Keratinocyte (primary cell): ENCODE results near the gene CLEC3B. TPM values are rescaled to one million over a fixed set of nuclear protein-coding genes. Genes with fewer than 3 reads are reported as not detected.

Experiments
- DNase-seq: peaks from one replicate; pipeline ENCODE4 v3.0.0-alpha.2; 2011; ENCODE audit warnings: low read depth, missing footprints, low spot score
- FAIRE-seq: peaks from 2 replicates; lab custom pipeline; 2011; peaks lifted over from hg19 to GRCh38; lab: Jason Lieb, UNC
- H2AFZ ChIP-seq: 2 replicates; pipeline ENCODE4 v1.6.0; 2012; ENCODE audit warnings: low read length, control low read depth, inconsistent platforms; ENCODE audit not compliant: control insufficient read depth
- H3K27ac ChIP-seq: 2 replicates; pipeline ENCODE4 v1.5.1; 2011; ENCODE audit warnings: low read length; ENCODE audit not compliant: control insufficient read depth, insufficient read depth
- H3K27me3 ChIP-seq: 3 replicates; pipeline ENCODE4 v1.6.0; 2011; ENCODE audit warnings: low read length; ENCODE audit not compliant: control insufficient read depth, insufficient read depth; ENCODE audit errors: extremely low read depth
- H3K36me3 ChIP-seq, 2 experiments: 2 replicates in 1 of 2; 3 replicates in 1 of 2; pipeline ENCODE4 v1.5.1; 2011; ENCODE audit warnings: low read length in 2 of 2, mild to moderate bottlenecking in 1 of 2; ENCODE audit not compliant: control insufficient read depth in 2 of 2, insufficient read depth in 2 of 2; ENCODE audit errors: extremely low read depth in 1 of 2
- H3K4me1 ChIP-seq: 3 replicates; pipeline ENCODE4 v1.5.1; 2011; ENCODE audit warnings: low read length; ENCODE audit not compliant: control insufficient read depth, insufficient read depth; ENCODE audit errors: extremely low read depth
- H3K4me2 ChIP-seq: 3 replicates; pipeline ENCODE4 v1.6.0; 2011; ENCODE audit warnings: low read depth, low read length; ENCODE audit not compliant: control insufficient read depth, insufficient read depth; ENCODE audit errors: extremely low read depth
- H3K4me3 ChIP-seq, 3 experiments: fragments of 200-600 bp in 1 of 3; sonication (generic) in 1 of 3; 2 replicates in 2 of 3; 3 replicates in 1 of 3; pipeline ENCODE4 v1.5.1; 2011 to 2016; ENCODE audit warnings: low read length in 3 of 3, mild to moderate bottlenecking in 3 of 3, control low read depth in 2 of 3, inconsistent platforms in 1 of 3, low read depth in 1 of 3, mixed read lengths in 1 of 3, mixed run types in 1 of 3, moderate library complexity in 1 of 3; ENCODE audit not compliant: control insufficient read depth in 2 of 3, insufficient read depth in 2 of 3; ENCODE audit errors: extremely low read depth in 1 of 3
- H3K79me2 ChIP-seq: 2 replicates; pipeline ENCODE4 v1.6.0; 2012; ENCODE audit warnings: low read length; ENCODE audit not compliant: control insufficient read depth, insufficient read depth
- H3K9ac ChIP-seq: 3 replicates; pipeline ENCODE4 v1.6.0; 2011; ENCODE audit warnings: low read length; ENCODE audit not compliant: control insufficient read depth, insufficient read depth; ENCODE audit errors: extremely low read depth
- H3K9me1 ChIP-seq: 3 replicates; pipeline ENCODE4 v1.6.0; 2011; ENCODE audit warnings: low read length; ENCODE audit not compliant: control insufficient read depth, insufficient read depth; ENCODE audit errors: extremely low read depth
- H3K9me3 ChIP-seq: 2 replicates; pipeline ENCODE4 v1.5.1; 2012; ENCODE audit warnings: low read depth, low read length; ENCODE audit not compliant: control insufficient read depth
- H4K20me1 ChIP-seq: 3 replicates; pipeline ENCODE4 v1.6.0; 2011; ENCODE audit warnings: low read length; ENCODE audit not compliant: control insufficient read depth, insufficient read depth; ENCODE audit errors: extremely low read depth
- CTCF ChIP-seq, 3 experiments: IDR thresholded peaks in 1 of 3; conservative IDR thresholded peaks in 1 of 3; optimal IDR thresholded peaks in 1 of 3; 2 replicates in 2 of 3; 3 replicates in 1 of 3; pipeline versions ENCODE3 to v1.5.1; 2011; ENCODE audit warnings: low read length in 3 of 3, mild to moderate bottlenecking in 3 of 3, moderate library complexity in 2 of 3, control low read depth in 1 of 3, inconsistent platforms in 1 of 3; ENCODE audit not compliant: insufficient read depth in 2 of 3; ENCODE audit errors: extremely low read depth in 1 of 3
- EZH2 ChIP-seq: IDR thresholded peaks from one replicate; pipeline ENCODE4 v1.6.1; 2012; ENCODE audit warnings: inconsistent platforms, mild to moderate bottlenecking, low read length, moderate library complexity
- dilution Hi-C: fragments of 300-500 bp; cut with MboI; formaldehyde crosslinking; loops from one replicate; pipeline ENCODE4 v1.7.0; 2020; ENCODE audit warnings: low sequenced_read_pairs; ENCODE audit not compliant: extremely low pct_ligation_motif_present
- polyA plus RNA-seq, 5 experiments: library from polyadenylated mRNA; depleted of rRNA in 3 of 5; stranded (reverse) in 3 of 5; stranded (forward) in 1 of 5; unstranded in 1 of 5; fragments of >200 nt; gene quantifications; 1 replicate in 1 of 5; 2 replicates in 3 of 5; 3 replicates in 1 of 5; pipeline versions ENCODE4 v1.2.1 to v1.2.3, GENCODE V29; 2011 to 2012; ENCODE audit warnings: missing spikeins in 2 of 5, low read depth in 1 of 5, low replicate concordance in 1 of 5

The CLEC3B gene
- polyA plus RNA-seq, 1 donor (not counting 4 experiments of a cell fraction or from before 2014, with no cell fraction given): not detected

GRCh38 chr3:45007091-45007490 lies 19.0 kb upstream of the CLEC3B start:
- H3K79me2 ChIP-seq: no peaks in the 10 kb centered on the region
- no peak overlapping the region for H2AFZ ChIP-seq
- no peaks in the 10 kb centered on the region for H4K20me1 ChIP-seq
- H3K9ac ChIP-seq: no peak overlapping the region
- H3K9me1 ChIP-seq: no peaks in the 10 kb centered on the region
- H3K4me3 ChIP-seq: no peak overlapping the region
- dilution Hi-C loops: no loop called here
- peaks cover 29% of the 10 kb centered on the region for H3K4me1 ChIP-seq
- no peak for TF ChIP-seq EZH2
- no peak for TF ChIP-seq CTCF (optimal IDR thresholded peaks at IDR 0.05 in 1 of 3, IDR thresholded peaks at IDR 0.05 in 1 of 3, conservative IDR thresholded peaks at IDR 0.05 in 1 of 3; ENCODE audit: extremely low read depth in 1 of 3, insufficient read depth in 2 of 3, low read length in 3 of 3)
- DNase-seq: no peak
- FAIRE-seq: no peak
- H3K27me3 ChIP-seq: no peaks in the 10 kb centered on the region
- H3K4me2 ChIP-seq: no peak overlapping the region
- H3K27ac ChIP-seq: no peak overlapping the region
- H3K9me3 ChIP-seq: no peaks in the 10 kb centered on the region
- peaks cover 29 to 40% of the 10 kb centered on the region in 2 experiments for H3K36me3 ChIP-seq

- H3K9me3 ChIP-seq: no peaks in the 10 kb centered on the region
- DNase-seq (no peak), FAIRE-seq (peak; percentile 63)
- no peak overlapping the region for H3K9ac ChIP-seq
- dilution Hi-C loops: no loop called here
- H3K27ac ChIP-seq: no peak overlapping the region
- H2AFZ ChIP-seq: no peak overlapping the region
- peaks cover 24 to 41% of the 10 kb centered on the region in 2 experiments for H3K36me3 ChIP-seq
- H3K9me1 ChIP-seq: no peaks in the 10 kb centered on the region
- no peak overlapping the region for H3K4me3 ChIP-seq
- H3K4me1 ChIP-seq: peaks cover 35% of the 10 kb centered on the region
- H3K27me3 ChIP-seq: no peaks in the 10 kb centered on the region
- TF ChIP-seq CTCF (optimal IDR thresholded peaks at IDR 0.05 in 1 of 3, IDR thresholded peaks at IDR 0.05 in 1 of 3, conservative IDR thresholded peaks at IDR 0.05 in 1 of 3; ENCODE audit: extremely low read depth in 1 of 3, insufficient read depth in 2 of 3, low read length in 3 of 3) (no peak), EZH2 (no peak)
- H3K4me2 ChIP-seq: no peak overlapping the region
- H3K79me2 ChIP-seq: no peaks in the 10 kb centered on the region
- H4K20me1 ChIP-seq: no peaks in the 10 kb centered on the region
These were observed 18.0 kb upstream of the CLEC3B start for GRCh38 chr3:45008117-45008516.
